Effector memory CD4-positive, alpha-beta T cell (primary cell): ENCODE data around the gene ENKUR.
"Not testable (repeated sequence)": the region's sequence is repeated elsewhere in the genome, so short reads cannot be mapped to it uniquely, and the experiment has no call there.

Source experiments
- DNase-seq, 3 donors: peaks; one replicate each; pipeline ENCODE4 v3.0.0-alpha.2; 2020
- H3K27ac ChIP-seq: 2 replicates; pipeline ENCODE4 v1.7.0; 2013; ENCODE audit warnings: mild to moderate bottlenecking, low read length, moderate library complexity; ENCODE audit not compliant: insufficient read depth, poor library complexity, severe bottlenecking
- H3K27me3 ChIP-seq: replicated peaks from 2 replicates; pipeline ENCODE4 v1.7.0; 2013; ENCODE audit warnings: mild to moderate bottlenecking, low read length; ENCODE audit not compliant: insufficient read depth, control insufficient read depth, poor library complexity, severe bottlenecking
- H3K36me3 ChIP-seq: 2 replicates; pipeline ENCODE4 v1.7.0; 2013; ENCODE audit warnings: mild to moderate bottlenecking, low read length, moderate library complexity; ENCODE audit not compliant: control insufficient read depth, insufficient read depth
- H3K4me1 ChIP-seq: 2 replicates; pipeline ENCODE4 v1.7.0; 2013; ENCODE audit warnings: low read length, mild to moderate bottlenecking; ENCODE audit not compliant: control insufficient read depth, insufficient read depth, poor library complexity, severe bottlenecking
- H3K4me3 ChIP-seq: 2 replicates; pipeline ENCODE4 v1.7.0; 2013; ENCODE audit warnings: low read length, low read depth, mild to moderate bottlenecking; ENCODE audit not compliant: insufficient read depth, poor library complexity, severe bottlenecking
- H3K9me3 ChIP-seq: 2 replicates; pipeline ENCODE4 v1.7.0; 2013; ENCODE audit warnings: mild to moderate bottlenecking, low read length, moderate library complexity; ENCODE audit not compliant: control insufficient read depth

The ENKUR gene

DNA sequence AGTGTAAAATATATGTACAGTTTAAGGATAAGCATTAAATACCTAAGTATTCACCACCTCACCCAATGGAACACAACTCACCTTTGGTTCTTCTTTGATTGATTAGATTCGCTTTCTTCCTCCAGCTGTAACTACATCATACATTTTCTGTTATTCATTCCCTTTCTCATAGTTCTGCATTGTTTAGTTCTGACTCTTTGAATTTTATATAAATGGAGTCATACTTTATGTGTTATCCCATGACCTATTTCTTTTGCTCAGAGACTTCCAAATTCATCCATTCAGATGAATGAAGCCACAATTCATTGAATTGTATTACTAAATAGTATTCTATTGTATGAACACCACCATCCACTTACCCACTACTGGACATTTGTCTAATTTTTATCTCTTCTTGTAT is 12.8 kb upstream of the ENKUR start:
- Histone ChIP-seq H3K9me3 (no peaks in the 10 kb centered on the region), H3K4me1 (no peaks in the 10 kb centered on the region), H3K27me3 (no peaks in the 10 kb centered on the region), H3K36me3 (no peaks in the 10 kb centered on the region), H3K27ac (no peak overlapping the region), H3K4me3 (no peak overlapping the region)
- no peak for DNase-seq

DNA sequence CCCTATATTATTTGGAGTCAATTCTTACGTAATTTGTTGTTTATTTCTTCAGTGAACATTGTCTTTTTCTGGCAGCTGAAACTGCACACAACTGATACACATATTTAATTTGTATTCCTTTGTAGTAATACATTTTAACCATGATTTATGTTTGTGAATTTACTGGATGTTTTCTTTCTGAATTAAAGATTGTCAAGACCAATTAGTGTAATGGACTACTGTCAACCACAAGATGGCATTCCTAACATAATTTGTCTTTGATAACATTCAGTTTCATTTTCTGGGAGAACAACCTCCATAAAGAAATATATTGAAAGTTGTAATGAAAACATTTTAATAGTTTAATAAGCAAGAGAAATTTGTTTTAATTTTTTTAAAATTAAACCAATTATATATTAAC is 10.5 kb upstream of the ENKUR start:
- Histone ChIP-seq H3K4me3 (no peak overlapping the region), H3K27ac (no peak overlapping the region), H3K27me3 (no peaks in the 10 kb centered on the region), H3K4me1 (no peaks in the 10 kb centered on the region), H3K36me3 (no peaks in the 10 kb centered on the region), H3K9me3 (no peaks in the 10 kb centered on the region)
- DNase-seq: no peak

DNA sequence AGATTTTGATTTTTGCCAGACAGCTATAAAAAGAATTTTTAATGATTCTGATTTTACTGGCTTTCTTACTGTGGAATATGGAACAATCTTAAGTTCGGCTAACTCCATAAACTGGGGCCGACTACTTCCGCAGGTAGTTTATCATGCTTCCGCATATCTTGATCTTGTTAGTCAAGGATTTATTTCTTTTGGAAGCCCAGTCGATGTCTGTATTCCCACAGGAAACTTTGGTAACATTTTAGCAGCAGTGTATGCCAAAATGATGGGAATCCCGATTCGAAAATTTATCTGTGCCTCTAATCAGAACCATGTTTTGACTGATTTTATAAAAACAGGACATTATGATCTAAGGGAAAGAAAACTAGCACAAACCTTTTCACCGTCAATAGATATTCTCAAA is 8.6 kb upstream of the ENKUR start:
- no peak overlapping the region for H3K4me3 ChIP-seq
- no peaks in the 10 kb centered on the region for H3K9me3 ChIP-seq
- no peak for DNase-seq
- no peaks in the 10 kb centered on the region for H3K4me1 ChIP-seq
- no peaks in the 10 kb centered on the region for H3K27me3 ChIP-seq
- no peaks in the 10 kb centered on the region for H3K36me3 ChIP-seq
- H3K27ac ChIP-seq: no peak overlapping the region

DNA sequence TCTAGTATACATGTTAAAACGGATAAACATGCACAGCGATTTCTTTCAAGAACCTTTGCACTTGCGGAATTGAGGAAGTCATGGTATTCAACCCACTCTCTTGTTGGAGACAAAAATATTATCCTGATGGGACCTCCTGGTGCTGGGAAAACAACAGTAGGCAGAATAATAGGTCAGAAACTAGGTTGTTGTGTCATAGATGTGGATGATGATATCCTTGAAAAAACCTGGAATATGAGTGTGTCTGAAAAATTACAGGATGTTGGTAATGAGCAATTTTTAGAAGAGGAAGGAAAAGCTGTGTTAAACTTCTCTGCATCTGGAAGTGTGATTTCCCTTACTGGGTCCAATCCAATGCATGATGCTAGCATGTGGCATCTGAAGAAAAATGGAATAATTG is 7.3 kb upstream of the ENKUR start:
- Histone ChIP-seq H3K27ac (no peak overlapping the region), H3K36me3 (no peaks in the 10 kb centered on the region), H3K4me1 (no peaks in the 10 kb centered on the region), H3K9me3 (no peaks in the 10 kb centered on the region), H3K4me3 (no peak overlapping the region), H3K27me3 (no peaks in the 10 kb centered on the region)
- DNase-seq: no peak

DNA sequence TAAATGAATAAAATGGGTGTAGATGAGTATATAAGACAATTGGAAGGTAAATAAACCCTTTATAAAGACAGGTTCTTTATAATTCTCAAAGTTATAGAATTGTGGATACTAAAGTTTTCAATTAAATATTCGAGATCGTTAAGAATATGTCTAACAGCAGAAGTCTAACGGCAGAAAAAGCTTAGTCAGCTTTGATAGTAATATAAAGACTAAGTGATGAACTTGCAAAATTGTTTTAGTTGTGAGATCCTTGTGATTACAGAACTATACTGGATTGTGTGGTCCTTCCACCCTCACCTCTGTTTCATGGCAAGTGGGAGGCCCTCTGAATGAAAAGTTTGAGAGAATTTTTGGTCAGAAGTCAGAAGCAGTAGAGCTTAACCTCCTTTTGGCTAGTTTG is 2.7 kb upstream of the ENKUR start:
- no peaks in the 10 kb centered on the region for H3K27me3 ChIP-seq
- H3K36me3 ChIP-seq: no peaks in the 10 kb centered on the region
- H3K4me1 ChIP-seq: peaks cover 17% of the 10 kb centered on the region
- H3K27ac ChIP-seq: no peak overlapping the region
- H3K9me3 ChIP-seq: no peaks in the 10 kb centered on the region
- H3K4me3 ChIP-seq: no peak overlapping the region
- no peak for DNase-seq

DNA sequence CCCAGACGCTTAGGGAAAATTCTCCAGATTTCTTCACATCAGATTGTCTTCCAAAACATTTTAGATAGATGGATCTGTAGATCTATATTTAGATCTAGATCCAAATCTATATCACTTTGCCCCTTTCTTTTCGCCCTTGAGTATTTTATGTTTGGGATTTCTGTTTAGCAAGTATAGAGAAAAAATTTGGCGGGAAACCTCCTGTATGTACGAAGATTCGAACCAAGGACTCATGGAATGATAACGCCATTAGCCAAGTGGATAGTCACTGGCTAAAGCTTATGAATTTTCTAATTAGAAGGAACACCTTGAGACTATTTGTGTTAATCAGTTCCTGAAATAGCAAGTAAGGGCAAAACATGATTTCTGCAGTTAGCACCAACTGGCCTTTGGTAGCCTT is 1.7 kb upstream of the ENKUR start:
- Histone ChIP-seq H3K27ac (peak overlapping the region; percentile 85), H3K36me3 (no peaks in the 10 kb centered on the region)
- DNase-seq: no peak

DNA sequence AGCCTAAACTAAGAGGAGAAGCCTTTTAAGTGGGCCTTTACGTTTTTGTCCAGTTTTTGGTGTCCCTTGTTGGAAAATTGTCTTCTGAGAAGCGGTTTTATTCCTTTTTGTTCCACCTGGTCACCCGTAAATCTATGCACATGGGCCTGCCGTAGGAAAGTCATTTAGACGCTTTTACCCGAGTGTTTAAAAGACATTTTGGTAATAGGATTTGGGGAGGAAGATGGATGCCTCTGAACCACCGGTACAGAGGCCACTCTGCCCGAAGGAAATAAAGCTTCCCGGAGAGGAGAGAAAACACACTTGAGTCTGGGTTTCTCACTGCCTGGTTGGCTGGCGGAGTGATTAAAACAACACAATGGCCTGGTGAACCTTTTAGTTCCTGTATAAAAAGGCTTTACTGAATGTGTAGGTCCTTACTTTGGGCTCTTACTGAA is 1.2 kb upstream of the ENKUR start:
- H3K9me3 ChIP-seq: no peaks in the 10 kb centered on the region
- peak overlapping the region; percentile 85 for H3K27ac ChIP-seq
- peak overlapping the region; percentile 60 for H3K4me3 ChIP-seq
- H3K27me3 ChIP-seq: no peaks in the 10 kb centered on the region
- DNase-seq: no peak
- H3K36me3 ChIP-seq: no peaks in the 10 kb centered on the region
- peaks cover 17% of the 10 kb centered on the region for H3K4me1 ChIP-seq

More for the DNA sequence above, 1.7 kb upstream of the ENKUR start:
- no peaks in the 10 kb centered on the region for H3K27me3 ChIP-seq
- H3K4me1 ChIP-seq: peaks cover 17% of the 10 kb centered on the region
- no peak overlapping the region for H3K4me3 ChIP-seq
- no peaks in the 10 kb centered on the region for H3K9me3 ChIP-seq

DNA sequence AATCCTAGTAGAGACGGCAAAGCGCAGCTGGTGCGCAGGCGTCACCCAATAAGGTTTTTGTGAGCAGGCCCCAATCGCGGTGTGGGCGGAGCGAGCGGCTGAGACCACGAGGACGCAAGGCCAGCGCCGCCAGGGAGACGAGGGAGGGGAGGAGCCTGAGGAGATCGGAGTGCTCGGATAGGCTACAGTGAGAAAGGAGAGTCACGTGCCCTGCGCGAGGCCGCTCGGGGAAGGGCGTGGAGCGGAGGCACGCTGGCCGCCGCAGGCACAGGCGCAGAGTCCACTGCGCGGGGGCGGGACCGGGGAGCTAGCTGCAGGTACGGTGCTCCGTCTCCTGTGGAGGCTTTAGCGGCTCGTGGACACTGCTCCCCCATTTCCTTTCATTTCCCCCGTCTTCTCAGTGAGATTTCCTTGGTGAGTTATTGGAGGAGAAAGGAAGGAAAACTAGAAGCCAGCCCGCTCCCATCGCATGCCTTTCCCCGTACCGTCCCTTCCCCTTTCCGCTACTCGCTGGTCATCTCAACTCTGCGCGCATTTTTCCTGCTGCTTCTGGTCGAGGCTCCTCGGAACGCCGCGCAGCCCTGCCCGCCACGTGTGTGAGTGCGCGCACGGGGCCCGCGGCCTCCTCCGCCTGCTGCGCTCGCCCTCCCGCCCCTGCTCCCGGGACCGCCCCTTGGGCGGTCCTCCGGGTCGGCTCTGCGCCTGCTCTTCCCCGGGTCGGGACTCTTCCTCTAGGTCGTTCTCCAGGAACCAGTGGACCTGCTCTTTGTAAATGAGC is 607 bp upstream of the ENKUR start, which contains the start of gene THNSL1:
Gene THNSL1 (plus strand): TSS at position 237 of the 778 bp plus-strand sequence. CDS start 6,612 bp downstream, outside the sequence.
- peak; percentile 91 to 97 (median 95) for DNase-seq
- Histone ChIP-seq H3K27ac (peak within 1 kb of the TSS; percentile 85), H3K36me3 (no peaks in the 10 kb centered on the region), H3K4me3 (peak within 1 kb of the TSS; percentile 60), H3K27me3 (no peaks in the 10 kb centered on the region), H3K4me1 (peaks cover 17% of the 10 kb centered on the region), H3K9me3 (no peaks in the 10 kb centered on the region)

DNA sequence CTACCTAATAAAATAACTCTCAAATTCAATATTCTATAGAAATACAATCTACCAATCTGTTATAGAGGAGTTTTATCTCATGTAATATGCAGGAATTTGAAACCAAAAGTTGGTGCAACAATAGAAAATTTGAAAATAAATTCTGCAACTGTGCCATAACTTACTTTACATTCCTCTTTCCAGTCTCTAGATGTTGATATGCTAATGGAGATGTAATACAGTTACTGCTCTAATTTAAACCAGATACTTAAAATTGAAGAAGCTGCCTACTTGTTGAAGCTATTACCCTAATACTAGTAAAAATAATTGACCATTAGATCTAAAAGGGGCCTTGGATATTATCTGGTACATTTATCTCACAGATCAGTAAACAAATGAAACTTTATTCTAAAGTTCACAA is 1.4 kb downstream of the ENKUR start:
- Histone ChIP-seq H3K27ac (no peak overlapping the region), H3K4me1 (peaks cover 17% of the 10 kb centered on the region), H3K4me3 (no peak overlapping the region)

DNA sequence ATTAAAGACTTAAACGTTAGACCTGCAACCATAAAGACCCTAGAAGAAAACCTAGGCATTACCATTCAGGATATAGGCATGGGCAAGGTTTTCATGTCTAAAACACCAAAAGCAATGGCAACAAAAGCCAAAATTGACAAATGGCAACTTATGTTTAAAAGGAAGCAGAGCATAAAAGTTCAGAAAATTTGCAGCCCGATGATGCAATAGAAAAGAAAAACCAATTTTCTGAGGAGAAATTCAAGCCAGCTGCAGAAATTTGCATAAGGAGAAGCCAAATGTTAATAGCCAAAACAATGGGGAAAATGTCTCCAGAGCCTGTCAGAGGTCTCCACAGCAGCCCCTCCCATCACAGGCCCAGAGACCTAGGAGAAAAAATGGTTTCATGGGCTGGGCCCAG is 4.4 kb downstream of the ENKUR start:
- H3K4me3 ChIP-seq, H3K36me3 ChIP-seq, H3K27me3 ChIP-seq, H3K9me3 ChIP-seq, H3K4me1 ChIP-seq, DNase-seq, H3K27ac ChIP-seq: not testable (repeated sequence)

More for the DNA sequence above, 1.4 kb downstream of the ENKUR start:
- H3K27me3 ChIP-seq: no peaks in the 10 kb centered on the region
- no peak for DNase-seq
- H3K9me3 ChIP-seq: no peaks in the 10 kb centered on the region
- H3K36me3 ChIP-seq: no peaks in the 10 kb centered on the region
